Colonic mucosa (tissue), 4 donors: ENCODE measurements around the gene NPAS3. TPM values are rescaled to one million over a fixed set of nuclear protein-coding genes. Genes with fewer than 3 reads are reported as not detected.

Experiments
- DNase-seq: peaks from one replicate; pipeline ENCODE4 v3.0.0-alpha.2; 2020
- H3K27ac ChIP-seq: fragments of 200-600 bp; one replicate; pipeline ENCODE4 v1.8.0; 2021
- H3K27me3 ChIP-seq: fragments of 200-600 bp; one replicate; pipeline ENCODE4 v1.8.0; 2021
- H3K36me3 ChIP-seq: fragments of 200-600 bp; one replicate; pipeline ENCODE4 v1.8.0; 2021
- H3K4me1 ChIP-seq: fragments of 200-600 bp; one replicate; pipeline ENCODE4 v1.8.0; 2021; ENCODE audit warnings: mild to moderate bottlenecking
- H3K4me3 ChIP-seq: fragments of 200-600 bp; one replicate; pipeline ENCODE4 v1.8.0; 2021
- H3K9ac ChIP-seq, 2 donors: one replicate each; pipeline ENCODE4 v1.7.0; 2013; ENCODE audit warnings: control low read depth in 2 of 2, low read depth in 2 of 2, low read length in 2 of 2
- H3K9me3 ChIP-seq: fragments of 200-600 bp; one replicate; pipeline ENCODE4 v1.8.0; 2021
- CTCF ChIP-seq: fragments of 200-600 bp; IDR thresholded peaks from one replicate; pipeline ENCODE4 v1.8.0; 2022; ENCODE audit warnings: antibody characterized with exemption, mild to moderate bottlenecking
- intact Hi-C: fragments of 100-400 bp; cut with DNase I; formaldehyde crosslinking; loops from one replicate; pipeline ENCODE4 v1.14.1; 2022
- total RNA-seq, 2 donors: library from RNA; stranded (reverse); fragmentation: NEBNext Ultra II Directional in 1 of 2; extraction: Animal tissue kit (Norgen Biotek cat#: 25700) in 1 of 2; gene quantifications; one replicate each; pipeline ENCODE4 v1.2.1, GENCODE V29; 2021
- donor health status: healthy.
- donor health status: DM: no; HTN: no; CAD: no.
- donor health status: DM: no; HTN: no; CAD: no.

NPAS3 gene
- total RNA-seq, 2 donors from 2014 or later: 0.79 to 1.6 TPM

GRCh38 chr14:32905013-32905412, 33.7 kb upstream of the NPAS3 start:
- H3K4me3 ChIP-seq: no peak overlapping the region
- no peak overlapping the region for H3K27ac ChIP-seq
- no peaks in the 10 kb centered on the region for H3K36me3 ChIP-seq
- no peak overlapping the region for H3K9ac ChIP-seq
- H3K9me3 ChIP-seq: no peaks in the 10 kb centered on the region
- intact Hi-C loops: no loop called here
- H3K27me3 ChIP-seq: no peaks in the 10 kb centered on the region
- TF ChIP-seq CTCF: no peak
- DNase-seq: no peak
- no peaks in the 10 kb centered on the region for H3K4me1 ChIP-seq

GRCh38 chr14:32906672-32907071, 32.0 kb upstream of the NPAS3 start:
- Histone ChIP-seq H3K4me1 (no peaks in the 10 kb centered on the region), H3K4me3 (no peak overlapping the region), H3K9me3 (no peaks in the 10 kb centered on the region), H3K27me3 (no peaks in the 10 kb centered on the region), H3K36me3 (no peaks in the 10 kb centered on the region), H3K9ac (no peak overlapping the region), H3K27ac (no peak overlapping the region)
- no peak for TF ChIP-seq CTCF
- intact Hi-C loops: no loop called here
- DNase-seq: no peak

- H3K9ac ChIP-seq: no peak overlapping the region
- no peaks in the 10 kb centered on the region for H3K4me1 ChIP-seq
- no peaks in the 10 kb centered on the region for H3K36me3 ChIP-seq
- H3K4me3 ChIP-seq: no peak overlapping the region
- TF ChIP-seq CTCF: no peak
- intact Hi-C loops: no loop called here
- no peak overlapping the region for H3K27ac ChIP-seq
- H3K27me3 ChIP-seq: no peaks in the 10 kb centered on the region
- no peak for DNase-seq
- no peaks in the 10 kb centered on the region for H3K9me3 ChIP-seq
Measured at GRCh38 chr14:32908196-32909084, 30.2 kb upstream of the NPAS3 start.

GRCh38 chr14:32913725-32914124, 25.0 kb upstream of the NPAS3 start:
- DNase-seq: no peak
- no peaks in the 10 kb centered on the region for H3K27me3 ChIP-seq
- H3K36me3 ChIP-seq: no peaks in the 10 kb centered on the region
- no peak overlapping the region for H3K27ac ChIP-seq
- TF ChIP-seq CTCF: no peak
- H3K4me3 ChIP-seq: no peak overlapping the region
- H3K9me3 ChIP-seq: no peaks in the 10 kb centered on the region
- H3K9ac ChIP-seq: no peak overlapping the region
- no peaks in the 10 kb centered on the region for H3K4me1 ChIP-seq
- intact Hi-C loops: no loop called here

- H3K36me3 ChIP-seq: no peaks in the 10 kb centered on the region
- H3K4me3 ChIP-seq: no peak overlapping the region
- no peak for TF ChIP-seq CTCF
- intact Hi-C loops: no loop called here
- no peak for DNase-seq
- no peak overlapping the region for H3K27ac ChIP-seq
- no peaks in the 10 kb centered on the region for H3K4me1 ChIP-seq
- no peaks in the 10 kb centered on the region for H3K9me3 ChIP-seq
- no peak overlapping the region for H3K9ac ChIP-seq
- H3K27me3 ChIP-seq: no peaks in the 10 kb centered on the region
Measured at GRCh38 chr14:32914391-32914790, 24.3 kb upstream of the NPAS3 start.
